SH-SY5Y (cell line): Measurements from ENCODE around the gene INO80C.

Experiments
- GATA2 ChIP-seq: IDR thresholded peaks from 2 replicates; pipeline ENCODE4 v1.6.1; 2011; ENCODE audit warnings: mild to moderate bottlenecking, low read depth, low read length
- GATA3 ChIP-seq: IDR thresholded peaks from 2 replicates; pipeline ENCODE4 v1.6.1; 2011; ENCODE audit warnings: low read depth, mild to moderate bottlenecking, low read length, moderate library complexity

- TF ChIP-seq GATA2 (no peak), GATA3 (no peak)
Measured at GRCh38 chr18:35459997-35460396, 37.8 kb downstream of the INO80C start.
